ENCODE data around the gene MROH9.

MROH9 gene

GRCh38 chr1:170967042-170967910 is 31.9 kb downstream of the MROH9 start:
- no peak for DNase-seq

- no peak for DNase-seq
Observed at GRCh38 chr1:170970256-170970655, 34.9 kb downstream of the MROH9 start.

GRCh38 chr1:170978371-170978910 is 43.1 kb downstream of the MROH9 start:
- DNase-seq = no peak

- DNase-seq = no peak
Observed at GRCh38 chr1:170985406-170985805, 50.1 kb downstream of the MROH9 start.

GRCh38 chr1:170986901-170987300 is 51.6 kb downstream of the MROH9 start:
- DNase-seq = no peak

- no peak for DNase-seq
Observed at GRCh38 chr1:170987424-170987823, 52.1 kb downstream of the MROH9 start.

GRCh38 chr1:170993151-170993550 is 57.8 kb downstream of the MROH9 start:
- DNase-seq = no peak

- no peak for DNase-seq
Observed at GRCh38 chr1:170993717-170994116, 58.4 kb downstream of the MROH9 start.

GRCh38 chr1:171014880-171015279 is 79.5 kb downstream of the MROH9 start:
- DNase-seq = no peak

- DNase-seq = no peak
Observed at GRCh38 chr1:171017426-171017825, 82.1 kb downstream of the MROH9 start.

GRCh38 chr1:171019971-171020370 is 84.6 kb downstream of the MROH9 start:
- no peak for DNase-seq

- no peak for DNase-seq
Observed at GRCh38 chr1:171032822-171033702, 97.7 kb downstream of the MROH9 start.

GRCh38 chr1:171037626-171038025 is 102.3 kb downstream of the MROH9 start:
- no peak for DNase-seq

- no peak for DNase-seq
Observed at GRCh38 chr1:171038284-171038683, 103.0 kb downstream of the MROH9 start.

GRCh38 chr1:171048014-171048413 is 112.7 kb downstream of the MROH9 start:
- DNase-seq = no peak

- no peak for DNase-seq
Observed at GRCh38 chr1:171052977-171053376, 117.6 kb downstream of the MROH9 start.

- DNase-seq = no peak
Observed at GRCh38 chr1:171055966-171056643, 120.8 kb downstream of the MROH9 start.

- DNase-seq = no peak
Observed at GRCh38 chr1:171061425-171062143, 126.2 kb downstream of the MROH9 start.

GRCh38 chr1:171062902-171063301 is 127.6 kb downstream of the MROH9 start:
- no peak for DNase-seq

GRCh38 chr1:171075041-171075440 is 139.7 kb downstream of the MROH9 start:
- DNase-seq = no peak

GRCh38 chr1:171081314-171081753 is 146.0 kb downstream of the MROH9 start:
- no peak for DNase-seq

- DNase-seq = no peak
Observed at GRCh38 chr1:171081763-171082201, 146.4 kb downstream of the MROH9 start.
